ENCODE data around the gene ABHD5.
"Not testable (repeated sequence)": the region's sequence is repeated elsewhere in the genome, so short reads cannot be mapped to it uniquely, and the experiment has no call there.

GRCh38 chr3:43678887-43679449 is 11.8 kb upstream of the ABHD5 start:
- TF ChIP-seq POLR2AphosphoS5, POLR2A (IDR thresholded peaks at IDR 0.05; ENCODE audit: low read depth, low read length): not testable (repeated sequence)
